Spleen (tissue), 7 donors: Measurements from ENCODE around the gene JAKMIP3.

ENCODE experiments used
- CTCF ChIP-seq, 11 experiments: fragments of 200-600 bp in 7 of 11; fragments of 450-650 bp in 4 of 11; sonication (generic) in 4 of 11; IDR thresholded peaks in 8 of 11; conservative IDR thresholded peaks in 3 of 11; 1 replicate in 7 of 11; 2 replicates in 4 of 11; pipeline versions ENCODE4 v1.4.0 to v1.8.0; 2016 to 2021; ENCODE audit warnings: antibody characterized with exemption in 11 of 11, inconsistent platforms in 4 of 11, mild to moderate bottlenecking in 1 of 11
- POLR2A ChIP-seq, 3 donors: fragments of 450-650 bp; IDR thresholded peaks; one replicate each; pipeline ENCODE4 v1.5.1; 2017; ENCODE audit warnings: antibody characterized with exemption in 3 of 3, mild to moderate bottlenecking in 1 of 3
- POLR2AphosphoS5 ChIP-seq, 3 donors: sonication (generic); formaldehyde crosslinking; IDR thresholded peaks; one replicate each; pipeline ENCODE4 v1.5.1; 2017; ENCODE audit warnings: antibody characterized with exemption in 3 of 3
- donor health status: DM: no; HTN: no; CAD: no; lungs with moderate emphysema.
- donor health status: DM: no; HTN: no; CAD: no.
- donor health status: DM: no; HTN: no; CAD: no.

- TF ChIP-seq CTCF (IDR thresholded peaks at IDR 0.05 in 8 of 11, conservative IDR thresholded peaks at IDR 0.05 in 3 of 11) (no peak), POLR2AphosphoS5 (IDR thresholded peaks at IDR 0.05) (no peak), POLR2A (IDR thresholded peaks at IDR 0.05) (no peak)
Observed at GRCh38 chr10:132056663-132057062, 9.1 kb upstream of the JAKMIP3 start.
